GM12878 (cell line): ENCODE measurements around the gene HIVEP2. TPM values are rescaled to one million over a fixed set of nuclear protein-coding genes. Genes with fewer than 3 reads are reported as not detected.

Experiments
- ATAC-seq: fragments of 200-7000 bp; cut with Tn5 transposase; 3 replicates; pipeline ENCODE4 v1.9.1; 2020; ENCODE audit warnings: mild to moderate bottlenecking, moderate library complexity
- BruUV-seq: library from RNA; stranded (reverse); fragments of 400-500 nt; replicated peaks from 2 replicates; lab custom pipeline; 2021; lab: Mats Ljungman, UMichigan
- CTCF ChIA-PET: fragments of 300-600 bp; sonication (Branson Sonifier 250); formaldehyde crosslinking; extraction: SDS; loops from one replicate; lab custom pipeline; 2021; ENCODE audit warnings: inconsistent platforms; lab: Yijun Ruan, JAX
- POLR2A ChIA-PET: fragments of 350-600 bp; formaldehyde crosslinking; extraction: SDS; loops from one replicate; lab custom pipeline; 2021; ENCODE audit warnings: inconsistent platforms; lab: Charles Lee
- RAD21 ChIA-PET: fragments of 300-600 bp; sonication (Branson Sonifier 250); formaldehyde crosslinking; loops from one replicate; lab custom pipeline; 2023; ENCODE audit warnings: antibody characterized with exemption; ENCODE audit not compliant: unreplicated experiment; lab: Charles Lee
- SMC1A ChIA-PET: fragments of 300-600 bp; sonication (Branson Sonifier 250); formaldehyde crosslinking; loops from one replicate; lab custom pipeline; 2023; ENCODE audit not compliant: unreplicated experiment, uncharacterized antibody; lab: Charles Lee
- DNase-seq: peaks from one replicate; pipeline ENCODE4 v3.0.0-alpha.2; 2011; ENCODE audit warnings: low read depth, low spot score
- FAIRE-seq: peaks from 3 replicates; lab custom pipeline; 2011; peaks lifted over from hg19 to GRCh38; lab: Jason Lieb, UNC
- H2AFZ ChIP-seq: 2 replicates; pipeline ENCODE4 v1.6.0; 2011; ENCODE audit warnings: low read depth, low read length, control low read depth; ENCODE audit not compliant: control insufficient read depth
- H3K27ac ChIP-seq: 2 replicates; pipeline ENCODE4 v1.5.1; 2011; ENCODE audit warnings: control low read depth; ENCODE audit not compliant: control insufficient read depth, insufficient read depth
- H3K27me3 ChIP-seq, 2 experiments: replicated peaks in 1 of 2; 2 replicates each; pipeline versions ENCODE4 v1.6.0 to v1.6.1; 2011; ENCODE audit warnings: low read length in 1 of 2; ENCODE audit not compliant: control insufficient read depth in 2 of 2, insufficient read depth in 2 of 2
- H3K36me3 ChIP-seq, 2 experiments: 2 replicates each; pipeline ENCODE4 v1.5.1; 2011; ENCODE audit warnings: low read length in 1 of 2; ENCODE audit not compliant: control insufficient read depth in 2 of 2, insufficient read depth in 2 of 2
- H3K4me1 ChIP-seq: 2 replicates; pipeline ENCODE4 v1.6.1; 2011; ENCODE audit warnings: mild to moderate bottlenecking, low read length, moderate library complexity, mixed read lengths; ENCODE audit not compliant: control insufficient read depth, insufficient read depth
- H3K4me2 ChIP-seq: 2 replicates; pipeline ENCODE4 v1.6.0; 2011; ENCODE audit warnings: control low read depth; ENCODE audit not compliant: control insufficient read depth, insufficient read depth
- H3K4me3 ChIP-seq: fragments of 200-600 bp; sonication (generic); 2 replicates; pipeline ENCODE4 v1.5.1; 2016
- H3K79me2 ChIP-seq: 2 replicates; pipeline ENCODE4 v1.6.0; 2011; ENCODE audit warnings: low read length; ENCODE audit not compliant: control insufficient read depth, insufficient read depth
- H3K9ac ChIP-seq: 2 replicates; pipeline ENCODE4 v1.8.0; 2011; ENCODE audit warnings: low read length, control low read depth, mixed read lengths; ENCODE audit not compliant: control insufficient read depth, insufficient read depth
- H3K9me3 ChIP-seq: replicated peaks from 3 replicates; pipeline ENCODE4 v1.5.1; 2011; ENCODE audit warnings: mild to moderate bottlenecking, low read length; ENCODE audit not compliant: control insufficient read depth, insufficient read depth
- H4K20me1 ChIP-seq: 2 replicates; pipeline ENCODE4 v1.6.0; 2011; ENCODE audit not compliant: control insufficient read depth, insufficient read depth
- BACH1 ChIP-seq: fragments of 450-650 bp; IDR thresholded peaks from 2 replicates; pipeline ENCODE4 v1.6.1; 2017; ENCODE audit warnings: mild to moderate bottlenecking, borderline replicate concordance
- CBFB ChIP-seq: IDR thresholded peaks from 2 replicates; pipeline ENCODE4 v1.6.1; 2016; ENCODE audit warnings: antibody characterized with exemption, low read depth
- ETV6 ChIP-seq, 2 experiments: fragments of 450-650 bp in 1 of 2; IDR thresholded peaks in 1 of 2; conservative IDR thresholded peaks in 1 of 2; 2 replicates each; pipeline ENCODE4 v1.6.1; 2014; ENCODE audit warnings: antibody characterized with exemption in 1 of 2, borderline replicate concordance in 1 of 2, low read depth in 1 of 2, mild to moderate bottlenecking in 1 of 2, moderate library complexity in 1 of 2
- HDGF ChIP-seq: fragments of 450-650 bp; IDR thresholded peaks from 2 replicates; pipeline ENCODE4 v1.6.1; 2016; ENCODE audit warnings: antibody characterized with exemption
- MEF2A ChIP-seq: IDR thresholded peaks from 2 replicates; pipeline ENCODE4 v1.6.1; 2011; ENCODE audit warnings: low read depth, mild to moderate bottlenecking, low read length, moderate library complexity; ENCODE audit not compliant: insufficient read depth
- NBN ChIP-seq: fragments of 450-650 bp; IDR thresholded peaks from 2 replicates; pipeline ENCODE4 v1.6.1; 2016
- PAX5 ChIP-seq: IDR thresholded peaks from 2 replicates; pipeline ENCODE4 v1.6.1; 2011; ENCODE audit warnings: low read depth, low read length, borderline replicate concordance
- POLR2AphosphoS5 ChIP-seq: IDR thresholded peaks from 2 replicates; pipeline ENCODE4 v1.6.1; 2011; ENCODE audit warnings: mild to moderate bottlenecking, low read length, inconsistent platforms
- RUNX3 ChIP-seq: IDR thresholded peaks from 2 replicates; pipeline ENCODE4 v1.6.1; 2012; ENCODE audit warnings: low read length, inconsistent platforms
- TAF1 ChIP-seq: IDR thresholded peaks from 2 replicates; pipeline ENCODE4 v1.6.1; 2011; ENCODE audit warnings: mild to moderate bottlenecking, low read depth, low read length, borderline replicate concordance
- WRNIP1 ChIP-seq: IDR thresholded peaks from 2 replicates; pipeline ENCODE4 v1.6.1; 2011; ENCODE audit warnings: low read depth, low read length, improper control_type of control experiment, borderline replicate concordance
- WGBS: methylation state at CpG from one replicate; pipeline ENCODE4 v1.1.6; 2016; ENCODE audit warnings: low lambda C conversion rate; ENCODE audit not compliant: insufficient replicate concordance, insufficient coverage; ENCODE audit errors: missing lambda C conversion rate; 5-methylcytosine and 5-hydroxymethylcytosine counted together
- in situ Hi-C: fragments of 300-500 bp; cut with MboI; formaldehyde crosslinking; loops from 9 replicates; pipeline ENCODE4 v1.14.3; 2018; ENCODE audit warnings: mixed read lengths
- intact Hi-C: fragments of 100-400 bp; cut with micrococcal nuclease; formaldehyde crosslinking; loops from one replicate; pipeline ENCODE4 v1.14.2; 2022; ENCODE audit not compliant: unreplicated experiment
- polyA plus RNA-seq, 11 experiments: library from polyadenylated mRNA; depleted of rRNA in 4 of 11; unstranded in 6 of 11; stranded (reverse) in 5 of 11; fragments of >200 nt; fragmentation: Nextera tagmentation in 4 of 11; fragmentation: Illumina TruSeq in 1 of 11; extraction: Ambion mirVana in 4 of 11; extraction: Trizol in 1 of 11; gene quantifications; 1 replicate in 1 of 11; 2 replicates in 10 of 11; pipeline versions ENCODE4 v1.2.1 to v1.2.3, GENCODE V29; 2011 to 2016; ENCODE audit warnings: inconsistent platforms in 2 of 11, missing spikeins in 2 of 11, low read depth in 1 of 11
- total RNA-seq, 4 experiments: library from RNA; depleted of rRNA in 3 of 4; stranded (reverse); fragments of >200 nt in 3 of 4; fragmentation: Illumina TruSeq in 1 of 4; extraction: Trizol in 1 of 4; gene quantifications; 2 replicates each; pipeline versions ENCODE4 v1.2.1 to v1.2.3, GENCODE V29; 2013 to 2021

The HIVEP2 gene
- total and polyA plus RNA-seq, 10 of the 15 experiments (the other 5 are each of a cell fraction or from before 2014, with no cell fraction given), result 1.2 to 15.7 (median 10.2) TPM

- DNase-seq (no peak), ATAC-seq (0 out of 3 replicates have a peak, but pooled peaks have one; percentile 5), FAIRE-seq (no peak)
- no peaks in the 10 kb centered on the region for H3K9me3 ChIP-seq
- peak overlapping the region; percentile 54 for H2AFZ ChIP-seq
- intact Hi-C loops (loop anchor here (2.0 to 10.0 kb wide), 3 partner anchors 17 to 481 kb away; no protein-coding TSS in a partner anchor), in situ Hi-C loops (loop anchor here (5.0 kb wide), 2 partner anchors 96 to 251 kb away; no protein-coding TSS in a partner anchor)
- peaks cover 78% of the 10 kb centered on the region for H3K79me2 ChIP-seq
- H3K27me3 ChIP-seq, result no peaks in the 10 kb centered on the region
- 0% methylated on average over 8 of the region's 8 CpGs for WGBS
- peak overlapping the region; percentile 78 for H3K4me2 ChIP-seq
- H4K20me1 ChIP-seq, result no peaks in the 10 kb centered on the region
- ChIA-PET SMC1A (interaction anchor here (0.7 to 11.3 kb wide), 21 partner anchors 9 to 244 kb away, joined by 3 to 75 read pairs (median 4); no protein-coding TSS in a partner anchor), CTCF (interaction anchor here (0.6 to 4.7 kb wide), 14 partner anchors 8 to 373 kb away, joined by 3 to 21 read pairs (median 4); no protein-coding TSS in a partner anchor), POLR2A (interaction anchor here (0.9 to 6.6 kb wide), 9 partner anchors 9 to 100 kb away, joined by 3 to 27 read pairs (median 5); no protein-coding TSS in a partner anchor), RAD21 (interaction anchor here (0.6 to 6.8 kb wide), 14 partner anchors 10 to 141 kb away, joined by 3 to 51 read pairs (median 4); no protein-coding TSS in a partner anchor)
- BruUV-seq, result TSS peak; percentile 49
- peak overlapping the region; percentile 87 for H3K9ac ChIP-seq
- peak overlapping the region; percentile 98 for H3K27ac ChIP-seq
- H3K4me1 ChIP-seq, result peaks cover 9% of the 10 kb centered on the region; the same call in 1 of the 2 replicates
- H3K36me3 ChIP-seq, result 0 out of 4 replicates have a peak, but pooled peaks cover 0 to 6% of the 10 kb centered on the region in 2 experiments
- TF ChIP-seq NBN (no peak), CBFB (0 out of 2 replicates have a peak, but pooled peaks have one; percentile 19), BACH1 (no peak), TAF1 (no peak), POLR2AphosphoS5 (0 out of 2 replicates have a peak, but pooled peaks have one; percentile 16), PAX5 (no peak), ETV6 (conservative IDR thresholded peaks at IDR 0.05 in 1 of 2, IDR thresholded peaks at IDR 0.05 in 1 of 2; ENCODE audit: borderline replicate concordance in 1 of 2, low read depth in 1 of 2) (0 out of 4 replicates have a peak, but pooled peaks of 1 of the 2 experiments have one; percentile 39), HDGF (no peak), WRNIP1 (no peak), RUNX3 (no peak), MEF2A (0 out of 2 replicates have a peak, but pooled peaks have one; percentile 5)
- H3K4me3 ChIP-seq, result peak overlapping the region; percentile 86
Observed at GRCh38 chr6:142943711-142944123, 1.3 kb downstream of the HIVEP2 start.
